IMR-90 (cell line): ENCODE results near the gene PSAPL1. TPM values are rescaled to one million over a fixed set of nuclear protein-coding genes. Genes with fewer than 3 reads are reported as not detected.

ENCODE experiments used
- ATAC-seq: fragments of 200-7000 bp; cut with Tn5 transposase; 2 replicates; pipeline ENCODE4 v1.9.1; 2020; ENCODE audit warnings: low read depth, mild to moderate bottlenecking, moderate library complexity
- BruUV-seq: library from RNA; stranded (reverse); fragments of 400-500 nt; replicated peaks from 2 replicates; lab custom pipeline; 2021; lab: Mats Ljungman, UMichigan
- CTCF ChIA-PET: fragments of 300-600 bp; formaldehyde crosslinking; extraction: SDS; loops from one replicate; lab custom pipeline; 2021; ENCODE audit warnings: antibody characterized with exemption; lab: Yijun Ruan, JAX
- POLR2A ChIA-PET: fragments of 300-600 bp; sonication (Branson Sonifier 250); formaldehyde crosslinking; loops from one replicate; lab custom pipeline; 2022; ENCODE audit warnings: antibody characterized with exemption; ENCODE audit not compliant: unreplicated experiment; lab: Charles Lee
- DNase-seq: peaks from one replicate; pipeline ENCODE4 v3.0.0; 2013
- H2AFZ ChIP-seq: replicated peaks from 2 replicates; pipeline ENCODE3; 2013; ENCODE audit warnings: low read length, mild to moderate bottlenecking; ENCODE audit not compliant: poor library complexity
- H2AK5ac ChIP-seq: 2 replicates; pipeline ENCODE4 v1.6.1; 2013; ENCODE audit warnings: low read depth, low read length, inconsistent platforms
- H2AK9ac ChIP-seq: replicated peaks from 2 replicates; pipeline ENCODE3; 2013; ENCODE audit warnings: mild to moderate bottlenecking, low read depth, low read length, moderate library complexity; ENCODE audit not compliant: poor library complexity
- H2BK120ac ChIP-seq: 2 replicates; pipeline ENCODE4 v1.6.1; 2013; ENCODE audit warnings: low read depth, low read length, inconsistent platforms
- H2BK15ac ChIP-seq: 3 replicates; pipeline ENCODE4 v1.6.1; 2013; ENCODE audit warnings: low read depth, low read length, inconsistent platforms
- H2BK20ac ChIP-seq: 2 replicates; pipeline ENCODE4 v1.6.1; 2013; ENCODE audit warnings: low read depth, mild to moderate bottlenecking, inconsistent platforms, low read length, moderate library complexity
- H2BK5ac ChIP-seq: 2 replicates; pipeline ENCODE4 v1.6.1; 2013; ENCODE audit warnings: mild to moderate bottlenecking, low read depth, low read length, inconsistent platforms; ENCODE audit not compliant: poor library complexity, severe bottlenecking
- H3K14ac ChIP-seq: replicated peaks from 2 replicates; pipeline ENCODE4 v1.6.1; 2013; ENCODE audit warnings: low read depth, low read length, inconsistent platforms
- H3K18ac ChIP-seq: 2 replicates; pipeline ENCODE4 v1.6.1; 2013; ENCODE audit warnings: low read depth, low read length, control low read depth
- H3K23ac ChIP-seq: 2 replicates; pipeline ENCODE4 v1.6.1; 2013; ENCODE audit warnings: low read depth, low read length, inconsistent platforms
- H3K27ac ChIP-seq: 2 replicates; pipeline ENCODE4 v1.5.1; 2013; ENCODE audit warnings: mild to moderate bottlenecking, control low read depth, low read length; ENCODE audit not compliant: insufficient read depth
- H3K27me3 ChIP-seq: 2 replicates; pipeline ENCODE4 v1.6.1; 2013; ENCODE audit warnings: low read length; ENCODE audit not compliant: control insufficient read depth, insufficient read depth
- H3K36me3 ChIP-seq: 2 replicates; pipeline ENCODE4 v1.6.1; 2013; ENCODE audit warnings: low read length, mixed read lengths; ENCODE audit not compliant: control insufficient read depth, insufficient read depth
- H3K4ac ChIP-seq: 2 replicates; pipeline ENCODE4 v1.6.1; 2013; ENCODE audit warnings: low read depth, low read length, inconsistent platforms
- H3K4me1 ChIP-seq: 2 replicates; pipeline ENCODE4 v1.6.1; 2013; ENCODE audit warnings: low read length, mixed read lengths; ENCODE audit not compliant: control insufficient read depth, insufficient read depth
- H3K4me2 ChIP-seq: 2 replicates; pipeline ENCODE4 v1.6.1; 2013; ENCODE audit warnings: low read depth, mild to moderate bottlenecking, control low read depth, low read length, moderate library complexity
- H3K4me3 ChIP-seq: 2 replicates; pipeline ENCODE4 v1.5.1; 2013; ENCODE audit warnings: low read depth, mild to moderate bottlenecking, control low read depth, low read length, moderate library complexity; ENCODE audit not compliant: insufficient read depth
- H3K56ac ChIP-seq: 2 replicates; pipeline ENCODE4 v1.6.1; 2013; ENCODE audit warnings: low read length, inconsistent platforms; ENCODE audit not compliant: insufficient read depth; ENCODE audit errors: extremely low read depth
- H3K79me1 ChIP-seq, 2 experiments: 2 replicates each; pipeline ENCODE4 v1.6.1; 2013; ENCODE audit warnings: low read length in 2 of 2, inconsistent platforms in 1 of 2, low read depth in 1 of 2
- H3K9ac ChIP-seq: 2 replicates; pipeline ENCODE4 v1.6.1; 2013; ENCODE audit warnings: low read depth, low read length, control low read depth
- H3K9me1 ChIP-seq: 2 replicates; pipeline ENCODE4 v1.6.1; 2013; ENCODE audit warnings: low read length, inconsistent platforms; ENCODE audit not compliant: insufficient read depth
- H3K9me3 ChIP-seq: 2 replicates; pipeline ENCODE4 v1.6.1; 2013; ENCODE audit warnings: low read length; ENCODE audit not compliant: control insufficient read depth, insufficient read depth
- H4K20me1 ChIP-seq: 2 replicates; pipeline ENCODE4 v1.6.1; 2013; ENCODE audit warnings: low read length, inconsistent platforms; ENCODE audit not compliant: insufficient read depth
- H4K5ac ChIP-seq: 2 replicates; pipeline ENCODE4 v1.6.1; 2013; ENCODE audit warnings: mild to moderate bottlenecking, low read depth, low read length, control low read depth
- H4K8ac ChIP-seq, 2 experiments: 2 replicates each; pipeline ENCODE4 v1.6.1; 2013; ENCODE audit warnings: low read depth in 2 of 2, low read length in 2 of 2, control low read depth in 1 of 2, inconsistent platforms in 1 of 2
- H4K91ac ChIP-seq: 2 replicates; pipeline ENCODE4 v1.6.1; 2013; ENCODE audit warnings: low read depth, low read length, inconsistent platforms; ENCODE audit not compliant: insufficient read depth
- BHLHE40 ChIP-seq: fragments of 150-350 bp; IDR thresholded peaks from 2 replicates; pipeline ENCODE4 v1.6.1; 2016; ENCODE audit warnings: mild to moderate bottlenecking, low read depth, low read length
- CEBPB ChIP-seq: IDR thresholded peaks from 2 replicates; pipeline ENCODE4 v1.6.1; 2012; ENCODE audit warnings: low read depth, low read length, improper control_type of control experiment
- CHD1 ChIP-seq: IDR thresholded peaks from 2 replicates; pipeline ENCODE4 v1.6.1; 2012; ENCODE audit warnings: low read depth, low read length, improper control_type of control experiment
- FOS ChIP-seq: fragments of 150-350 bp; IDR thresholded peaks from 2 replicates; pipeline ENCODE4 v1.6.1; 2016; ENCODE audit warnings: low read depth, low read length
- MAFK ChIP-seq: IDR thresholded peaks from 2 replicates; pipeline ENCODE4 v1.6.1; 2012; ENCODE audit warnings: low read depth, low read length, improper control_type of control experiment
- MAZ ChIP-seq: IDR thresholded peaks from 2 replicates; pipeline ENCODE4 v1.6.1; 2012; ENCODE audit warnings: low read depth, mild to moderate bottlenecking, low read length, improper control_type of control experiment, moderate library complexity, borderline replicate concordance
- MXI1 ChIP-seq: IDR thresholded peaks from 2 replicates; pipeline ENCODE4 v1.6.1; 2012; ENCODE audit warnings: low read depth, mild to moderate bottlenecking, low read length, moderate library complexity, borderline replicate concordance
- NFE2L2 ChIP-seq: fragments of 150-350 bp; IDR thresholded peaks from 2 replicates; pipeline ENCODE4 v1.6.1; 2016; ENCODE audit warnings: low read depth, mild to moderate bottlenecking, low read length
- POLR2A ChIP-seq: IDR thresholded peaks from 2 replicates; pipeline ENCODE4 v1.6.1; 2012; ENCODE audit warnings: mild to moderate bottlenecking, low read depth, low read length
- RAD21 ChIP-seq: IDR thresholded peaks from 2 replicates; pipeline ENCODE4 v1.6.1; 2012; ENCODE audit warnings: low read length, improper control_type of control experiment
- RCOR1 ChIP-seq: IDR thresholded peaks from 2 replicates; pipeline ENCODE4 v1.6.1; 2012; ENCODE audit warnings: mild to moderate bottlenecking, low read length, improper control_type of control experiment; ENCODE audit not compliant: insufficient replicate concordance
- RFX5 ChIP-seq: IDR thresholded peaks from 2 replicates; pipeline ENCODE4 v1.8.0; 2012; ENCODE audit warnings: low read depth, mild to moderate bottlenecking, low read length, moderate library complexity
- SMC3 ChIP-seq: fragments of 150-350 bp; IDR thresholded peaks from 2 replicates; pipeline ENCODE4 v1.6.1; 2016; ENCODE audit warnings: low read depth, mild to moderate bottlenecking, antibody characterized with exemption, low read length, moderate library complexity
- WGBS, 2 experiments: methylation state at CpG; one replicate each; pipeline versions ENCODE4 v1.1.5 to v1.1.7; 2013; ENCODE audit warnings: missing lambda C conversion rate in 2 of 2; ENCODE audit not compliant: insufficient read length in 1 of 2; ENCODE audit errors: extremely low coverage in 2 of 2; 5-methylcytosine and 5-hydroxymethylcytosine counted together
- dilution Hi-C: fragments of 300-500 bp; cut with HindIII; formaldehyde crosslinking; loops from one replicate; pipeline ENCODE4 v1.14.3; 2018; ENCODE audit warnings: low sequenced_read_pairs; ENCODE audit not compliant: unreplicated experiment
- in situ Hi-C: fragments of 300-500 bp; cut with MboI; formaldehyde crosslinking; loops from 3 replicates; pipeline ENCODE4 v1.14.3; 2019; ENCODE audit warnings: low sequenced_read_pairs, inconsistent platforms, mixed read lengths
- intact Hi-C: fragments of 100-400 bp; cut with micrococcal nuclease; formaldehyde crosslinking; loops from 2 replicates; pipeline ENCODE4 v1.10.0; 2022
- polyA plus RNA-seq, 3 experiments: library from polyadenylated mRNA; depleted of rRNA; stranded (reverse); fragments of >200 nt; gene quantifications; 2 replicates each; pipeline ENCODE4 v1.2.3, GENCODE V29; 2012; ENCODE audit warnings: low replicate concordance in 1 of 3
- total RNA-seq: library from RNA; depleted of rRNA; stranded (reverse); fragments of >200 nt; gene quantifications from 2 replicates; pipeline ENCODE4 v1.2.3, GENCODE V29; 2012
- TF ChIP-seq, protein P1 (sequence below): conservative IDR thresholded peaks from 2 replicates; pipeline ENCODE4 v1.5.1; 2012; ENCODE audit warnings: mild to moderate bottlenecking, low read depth, low read length, improper control_type of control experiment
- TF ChIP-seq, protein P2 (sequence below): fragments of 150-350 bp; IDR thresholded peaks from 2 replicates; pipeline ENCODE4 v1.6.1; 2016; ENCODE audit warnings: low read depth, mild to moderate bottlenecking, low read length, moderate library complexity, borderline replicate concordance
- TF ChIP-seq, protein P3 (sequence below): fragments of 150-350 bp; IDR thresholded peaks from 2 replicates; pipeline ENCODE4 v1.6.1; 2017; ENCODE audit warnings: mild to moderate bottlenecking, antibody characterized with exemption, low read length, low read depth

The PSAPL1 gene
- total and polyA plus RNA-seq, 2 of the 4 experiments (the other 2 are of a cell fraction), result not detected

DNA sequence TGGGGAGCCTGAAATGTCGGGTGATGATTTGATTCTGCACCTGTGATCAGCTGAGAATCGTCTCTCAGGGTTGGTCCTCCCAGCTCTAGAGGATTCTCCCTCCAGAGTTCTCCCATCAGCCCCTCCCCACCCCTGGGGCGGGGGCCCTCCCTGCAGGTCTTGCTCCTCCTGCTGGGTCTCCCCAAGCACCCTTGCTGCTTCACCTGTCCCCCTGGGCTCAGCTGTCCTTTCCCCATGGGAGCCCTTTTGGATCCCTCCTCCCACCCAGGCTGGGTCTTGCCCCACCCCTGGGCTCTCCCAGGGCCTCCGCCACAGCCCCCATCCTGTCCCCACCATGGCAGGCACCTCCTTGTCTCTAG, 22.2 kb downstream of the PSAPL1 start:
- Histone ChIP-seq H3K56ac (no peak overlapping the region), H3K79me1 (no peaks in the 10 kb centered on the region), H4K91ac (no peak overlapping the region), H2BK20ac (no peak overlapping the region), H4K5ac (no peak overlapping the region), H3K9me3 (peaks cover 9% of the 10 kb centered on the region), H2BK5ac (no peak overlapping the region), H4K8ac (no peak overlapping the region), H3K18ac (no peak overlapping the region), H4K20me1 (no peaks in the 10 kb centered on the region), H3K4me1 (no peaks in the 10 kb centered on the region), H3K23ac (no peak overlapping the region), H3K27me3 (peaks cover 25% of the 10 kb centered on the region), H3K4me2 (no peak overlapping the region), H3K9me1 (no peaks in the 10 kb centered on the region), H2BK15ac (no peak overlapping the region), H2BK120ac (no peak overlapping the region), H2AK5ac (no peak overlapping the region), H3K14ac (no peak overlapping the region), H3K9ac (no peak overlapping the region), H3K36me3 (no peaks in the 10 kb centered on the region), H3K4me3 (no peak overlapping the region), H3K4ac (no peak overlapping the region), H2AK9ac (no peak overlapping the region), H3K27ac (no peak overlapping the region), H2AFZ (no peak overlapping the region)
- in situ Hi-C loops (no loop called here), intact Hi-C loops (no loop called here), dilution Hi-C loops (no loop called here)
- CTCF ChIA-PET, result no interaction called here
- TF ChIP-seq SMC3 (no peak), MXI1 (no peak), CEBPB (no peak), MAFK (no peak), CHD1 (no peak), MAZ (no peak), POLR2A (no peak), NFE2L2 (no peak), RCOR1 (no peak), RAD21 (no peak), BHLHE40 (no peak), RFX5 (no peak), FOS (no peak)
- TF ChIP-seq, protein P1, sequence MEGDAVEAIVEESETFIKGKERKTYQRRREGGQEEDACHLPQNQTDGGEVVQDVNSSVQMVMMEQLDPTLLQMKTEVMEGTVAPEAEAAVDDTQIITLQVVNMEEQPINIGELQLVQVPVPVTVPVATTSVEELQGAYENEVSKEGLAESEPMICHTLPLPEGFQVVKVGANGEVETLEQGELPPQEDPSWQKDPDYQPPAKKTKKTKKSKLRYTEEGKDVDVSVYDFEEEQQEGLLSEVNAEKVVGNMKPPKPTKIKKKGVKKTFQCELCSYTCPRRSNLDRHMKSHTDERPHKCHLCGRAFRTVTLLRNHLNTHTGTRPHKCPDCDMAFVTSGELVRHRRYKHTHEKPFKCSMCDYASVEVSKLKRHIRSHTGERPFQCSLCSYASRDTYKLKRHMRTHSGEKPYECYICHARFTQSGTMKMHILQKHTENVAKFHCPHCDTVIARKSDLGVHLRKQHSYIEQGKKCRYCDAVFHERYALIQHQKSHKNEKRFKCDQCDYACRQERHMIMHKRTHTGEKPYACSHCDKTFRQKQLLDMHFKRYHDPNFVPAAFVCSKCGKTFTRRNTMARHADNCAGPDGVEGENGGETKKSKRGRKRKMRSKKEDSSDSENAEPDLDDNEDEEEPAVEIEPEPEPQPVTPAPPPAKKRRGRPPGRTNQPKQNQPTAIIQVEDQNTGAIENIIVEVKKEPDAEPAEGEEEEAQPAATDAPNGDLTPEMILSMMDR, result no peak
- TF ChIP-seq, protein P2, sequence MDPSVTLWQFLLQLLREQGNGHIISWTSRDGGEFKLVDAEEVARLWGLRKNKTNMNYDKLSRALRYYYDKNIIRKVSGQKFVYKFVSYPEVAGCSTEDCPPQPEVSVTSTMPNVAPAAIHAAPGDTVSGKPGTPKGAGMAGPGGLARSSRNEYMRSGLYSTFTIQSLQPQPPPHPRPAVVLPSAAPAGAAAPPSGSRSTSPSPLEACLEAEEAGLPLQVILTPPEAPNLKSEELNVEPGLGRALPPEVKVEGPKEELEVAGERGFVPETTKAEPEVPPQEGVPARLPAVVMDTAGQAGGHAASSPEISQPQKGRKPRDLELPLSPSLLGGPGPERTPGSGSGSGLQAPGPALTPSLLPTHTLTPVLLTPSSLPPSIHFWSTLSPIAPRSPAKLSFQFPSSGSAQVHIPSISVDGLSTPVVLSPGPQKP, result no peak
- TF ChIP-seq, protein P3, sequence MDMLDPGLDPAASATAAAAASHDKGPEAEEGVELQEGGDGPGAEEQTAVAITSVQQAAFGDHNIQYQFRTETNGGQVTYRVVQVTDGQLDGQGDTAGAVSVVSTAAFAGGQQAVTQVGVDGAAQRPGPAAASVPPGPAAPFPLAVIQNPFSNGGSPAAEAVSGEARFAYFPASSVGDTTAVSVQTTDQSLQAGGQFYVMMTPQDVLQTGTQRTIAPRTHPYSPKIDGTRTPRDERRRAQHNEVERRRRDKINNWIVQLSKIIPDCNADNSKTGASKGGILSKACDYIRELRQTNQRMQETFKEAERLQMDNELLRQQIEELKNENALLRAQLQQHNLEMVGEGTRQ, result no peak
- ATAC-seq (no peak), DNase-seq (no peak)
- 100% methylated on average over 1 of the region's 4 CpGs; no CpG with 5 or more reads in 1 of the 2 experiments for WGBS, 2 experiments
- POLR2A ChIA-PET, result no interaction called here
- BruUV-seq, result no TSS peak
